ENCODE data around the gene SAMD14. TPM values are rescaled to one million over a fixed set of nuclear protein-coding genes. Genes with fewer than 3 reads are reported as not detected.

The SAMD14 gene
- total and polyA plus RNA-seq, 11 donors = 0.44 to 3.9 (median 1.2) TPM

- Histone ChIP-seq H3K36me3 (peaks cover 0 to 62% (median 36%) of the 10 kb centered on the region in 9 donors), H3K9me3 (no peaks in the 10 kb centered on the region), H3K27ac (peak overlapping the region in 5 of 12 donors; percentile 25 to 60 (median 46)), H3K27me3 (no peaks in the 10 kb centered on the region), H3K4me1 (peaks cover 0 to 18% (median 1%) of the 10 kb centered on the region in 12 donors), H3K4me3 (no peak overlapping the region)
- 80 to 87% (median 84%) methylated on average over 5 of the region's 5 CpGs for WGBS, 4 donors
- DNase-seq = no peak
- intact Hi-C loops (cut with DNase I) = loop anchor here in 4 of 10 donors (5.0 to 10.0 kb wide), 3 partner anchors 204 to 507 kb away; partner anchors contain the start of gene NXPH3 (in 1 of the 4)
- TF ChIP-seq POLR2A (IDR thresholded peaks at IDR 0.05) (no peak), CTCF (IDR thresholded peaks at IDR 0.05) (no peak)
- ATAC-seq = no peak
Observed at GRCh38 chr17:50081757-50082156, 48.2 kb downstream of the SAMD14 start.

GRCh38 chr17:50080827-50081226 lies 49.1 kb downstream of the SAMD14 start:
- peak; percentile 55 to 86 (median 67) for DNase-seq
- WGBS, 4 donors = 54 to 61% (median 58%) methylated on average over 7 of the region's 7 CpGs
- intact Hi-C loops (cut with DNase I) = loop anchor here in 4 of 10 donors (5.0 to 10.0 kb wide), 3 partner anchors 204 to 506 kb away; partner anchors contain the start of gene NXPH3 (in 1 of the 4)

GRCh38 chr17:50080096-50080480 lies 49.9 kb downstream of the SAMD14 start:
- H3K4me3 ChIP-seq = no peak overlapping the region
- H3K4me1 ChIP-seq = peaks cover 0 to 18% (median 1%) of the 10 kb centered on the region in 12 donors
- DNase-seq (peak in 1 of 5 donors; percentile 45), ATAC-seq (peak in 2 of 4 donors; percentile 5 to 8)
- H3K27ac ChIP-seq = peak overlapping the region in 1 of 12 donors; percentile 18
- H3K36me3 ChIP-seq = peaks cover 0 to 77% (median 51%) of the 10 kb centered on the region in 9 donors
- 85 to 91% (median 88%) methylated on average over 11 of the region's 11 CpGs for WGBS, 4 donors
- TF ChIP-seq CTCF (IDR thresholded peaks at IDR 0.05) (no peak), POLR2A (IDR thresholded peaks at IDR 0.05) (no peak)
- H3K9me3 ChIP-seq = no peaks in the 10 kb centered on the region
- H3K27me3 ChIP-seq = no peaks in the 10 kb centered on the region
- intact Hi-C loops (cut with DNase I) = loop anchor here in 4 of 10 donors (5.0 to 10.0 kb wide), 3 partner anchors 203 to 505 kb away; partner anchors contain the start of gene NXPH3 (in 1 of the 4)

More at GRCh38 chr17:50080827-50081226, 49.1 kb downstream of the SAMD14 start:
- Histone ChIP-seq H3K4me1 (peaks cover 0 to 18% (median 1%) of the 10 kb centered on the region in 12 donors), H3K9me3 (no peaks in the 10 kb centered on the region), H3K27ac (peak overlapping the region in 6 of 12 donors; percentile 25 to 60 (median 40)), H3K4me3 (no peak overlapping the region), H3K36me3 (peaks cover 0 to 70% (median 44%) of the 10 kb centered on the region in 9 donors), H3K27me3 (no peaks in the 10 kb centered on the region)
- no peak for TF ChIP-seq CTCF (IDR thresholded peaks at IDR 0.05)
- TF ChIP-seq POLR2A (IDR thresholded peaks at IDR 0.05) = no peak
- ATAC-seq = peak; percentile 70 to 86 (median 82)

- peaks cover 0 to 83% (median 54%) of the 10 kb centered on the region in 9 donors for H3K36me3 ChIP-seq
- no peaks in the 10 kb centered on the region for H3K9me3 ChIP-seq
- H3K4me3 ChIP-seq = no peak overlapping the region
- peak in 3 of 4 donors; percentile 10 to 38 (median 29) for ATAC-seq
- WGBS, 4 donors = 78 to 81% (median 79%) methylated on average over 12 of the region's 12 CpGs
- peaks cover 0 to 18% (median 1%) of the 10 kb centered on the region in 12 donors for H3K4me1 ChIP-seq
- peak in 1 of 5 donors; percentile 40 for DNase-seq
- intact Hi-C loops (cut with DNase I) = loop anchor here in 4 of 10 donors (5.0 to 10.0 kb wide), 3 partner anchors 202 to 505 kb away; partner anchors contain the start of gene NXPH3 (in 1 of the 4)
- H3K27me3 ChIP-seq = no peaks in the 10 kb centered on the region
- TF ChIP-seq CTCF (IDR thresholded peaks at IDR 0.05) (peak in 5 of 12 donors; percentile 12 to 41 (median 21)), POLR2A (IDR thresholded peaks at IDR 0.05) (no peak)
- peak overlapping the region in 2 of 12 donors; percentile 14 to 18 for H3K27ac ChIP-seq
Observed at GRCh38 chr17:50079334-50080095, 50.4 kb downstream of the SAMD14 start.

Measured in heart left ventricle (tissue), 16 donors.